ENCODE results near the gene ACAP2.
"Not testable (repeated sequence)": the region's sequence is repeated elsewhere in the genome, so short reads cannot be mapped to it uniquely, and the experiment has no call there.

The ACAP2 gene

DNA sequence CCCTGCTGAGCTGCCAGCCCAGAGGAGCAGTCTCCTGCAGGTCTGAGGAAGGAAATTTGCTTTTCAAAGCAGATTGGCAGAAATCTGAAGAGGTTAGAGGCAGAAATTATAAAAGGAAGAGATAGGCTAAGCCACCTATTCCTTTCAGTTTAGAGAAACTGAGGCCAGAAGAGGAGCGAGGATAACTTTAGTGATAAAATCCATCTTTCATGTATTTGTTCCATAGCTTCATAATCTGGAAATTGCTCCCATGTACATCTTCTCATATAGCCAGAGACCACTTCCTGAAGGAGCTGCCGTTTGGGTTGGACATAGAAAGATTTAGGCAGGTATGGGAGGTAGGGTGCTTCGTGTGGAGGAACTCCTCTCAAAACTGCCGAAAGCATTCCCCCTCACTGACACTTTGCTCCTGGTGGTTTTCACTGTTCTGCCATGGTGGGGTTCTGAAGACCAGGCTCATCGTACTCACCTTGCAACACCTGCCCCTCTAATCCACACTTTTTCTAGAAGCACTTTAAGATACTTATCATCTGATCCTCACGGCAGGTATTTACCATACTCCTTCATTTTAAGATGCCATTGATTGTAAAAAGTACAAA is 670 bp upstream of the ACAP2 start:
- DNase-seq (ENCODE audit: low spot score), result no peak

- no peak for DNase-seq (ENCODE audit: low spot score)
Observed at GRCh38 chr3:195441992-195442572, 738 bp downstream of the ACAP2 start.

GRCh38 chr3:195441476-195441991 is 1.3 kb downstream of the ACAP2 start:
- peak; percentile 67 for DNase-seq (ENCODE audit: low spot score)

- DNase-seq (ENCODE audit: low spot score), result no peak
Observed at GRCh38 chr3:195441051-195441450, 1.8 kb downstream of the ACAP2 start.

DNA sequence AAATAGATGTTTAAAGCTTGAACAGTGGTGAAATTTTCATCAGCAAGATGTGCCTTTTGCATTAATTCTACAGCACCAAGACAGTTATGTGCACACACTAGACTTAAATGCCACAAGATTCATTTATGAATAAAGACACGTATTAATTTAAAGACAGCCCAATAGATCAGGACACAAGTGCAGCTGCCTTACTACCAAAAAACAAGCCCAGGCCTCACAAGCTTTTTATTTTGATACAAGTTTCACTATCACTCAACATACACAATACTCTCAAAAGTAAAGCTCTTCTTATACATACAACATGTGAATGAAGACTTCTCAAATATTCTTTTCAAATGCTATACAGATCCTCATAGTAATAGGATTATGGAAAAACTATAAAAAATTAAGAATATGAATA is 2.4 kb downstream of the ACAP2 start:
- no peak for DNase-seq (ENCODE audit: low spot score)

GRCh38 chr3:195438371-195438770 is 4.4 kb downstream of the ACAP2 start:
- no peak for DNase-seq (ENCODE audit: low spot score)

DNA sequence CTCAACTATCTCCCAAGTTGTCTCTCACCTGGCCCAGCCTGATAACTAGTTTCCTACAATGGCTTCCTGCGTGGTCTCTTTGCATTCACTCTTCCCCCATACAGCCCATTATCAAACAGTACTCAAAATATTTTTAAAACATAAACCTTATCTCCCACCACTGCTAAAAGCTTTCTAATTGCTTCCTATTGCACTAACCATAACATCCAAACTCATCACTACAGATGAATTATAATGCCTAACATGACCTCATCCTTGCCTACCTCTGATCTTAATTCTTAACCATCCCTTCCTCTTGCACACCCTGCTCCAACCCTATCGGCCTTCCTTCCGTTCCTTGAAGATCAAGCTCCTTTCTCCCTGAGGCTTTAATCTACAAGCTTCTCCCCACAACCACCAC is 17.0 kb downstream of the ACAP2 start:
- DNase-seq (ENCODE audit: low spot score), result no peak

DNA sequence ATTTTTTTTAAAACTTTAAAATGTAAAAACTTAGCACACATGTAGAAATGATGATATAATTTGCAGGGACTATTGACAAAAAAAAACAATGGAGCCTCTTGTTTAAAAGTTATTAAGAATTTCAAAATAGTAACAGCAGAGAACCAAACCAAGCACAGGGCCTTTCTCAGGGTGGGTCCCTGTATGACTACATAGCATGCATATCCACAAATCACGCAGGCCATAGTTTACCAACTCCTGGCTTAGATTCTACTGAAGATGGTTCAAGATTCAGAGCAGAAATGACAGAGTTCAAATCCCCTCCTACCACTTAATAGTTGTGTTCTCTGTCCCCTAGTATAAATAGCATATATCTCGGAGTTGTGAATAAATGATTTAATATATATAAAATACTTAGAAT is 19.0 kb downstream of the ACAP2 start:
- no peak for DNase-seq (ENCODE audit: low spot score)

GRCh38 chr3:195421400-195421799 is 21.4 kb downstream of the ACAP2 start:
- DNase-seq (ENCODE audit: low spot score), result no peak

- DNase-seq (ENCODE audit: low spot score), result no peak
Observed at GRCh38 chr3:195416795-195417194, 26.0 kb downstream of the ACAP2 start.

DNA sequence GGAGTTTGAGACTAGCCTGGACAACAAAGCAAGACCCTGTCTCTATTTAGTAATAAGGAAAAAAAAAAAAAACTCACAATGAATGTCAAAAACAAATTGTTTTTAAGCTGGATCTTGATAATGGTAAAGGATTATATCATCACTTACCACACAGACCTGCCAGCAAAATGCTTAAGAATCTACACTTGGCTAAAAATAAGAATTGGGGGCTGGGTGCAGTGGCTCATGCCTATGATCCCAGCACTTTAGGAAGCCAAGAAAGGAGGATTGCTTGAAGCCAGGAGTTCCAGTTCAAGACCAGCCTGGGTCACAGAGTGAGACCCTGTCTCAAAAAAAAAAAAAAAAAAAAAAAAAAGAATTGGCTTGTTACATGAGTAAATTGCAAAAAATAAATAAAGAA is 31.0 kb downstream of the ACAP2 start:
- DNase-seq (ENCODE audit: low spot score), result no peak

GRCh38 chr3:195410546-195410945 is 32.3 kb downstream of the ACAP2 start:
- DNase-seq (ENCODE audit: low spot score), result no peak

DNA sequence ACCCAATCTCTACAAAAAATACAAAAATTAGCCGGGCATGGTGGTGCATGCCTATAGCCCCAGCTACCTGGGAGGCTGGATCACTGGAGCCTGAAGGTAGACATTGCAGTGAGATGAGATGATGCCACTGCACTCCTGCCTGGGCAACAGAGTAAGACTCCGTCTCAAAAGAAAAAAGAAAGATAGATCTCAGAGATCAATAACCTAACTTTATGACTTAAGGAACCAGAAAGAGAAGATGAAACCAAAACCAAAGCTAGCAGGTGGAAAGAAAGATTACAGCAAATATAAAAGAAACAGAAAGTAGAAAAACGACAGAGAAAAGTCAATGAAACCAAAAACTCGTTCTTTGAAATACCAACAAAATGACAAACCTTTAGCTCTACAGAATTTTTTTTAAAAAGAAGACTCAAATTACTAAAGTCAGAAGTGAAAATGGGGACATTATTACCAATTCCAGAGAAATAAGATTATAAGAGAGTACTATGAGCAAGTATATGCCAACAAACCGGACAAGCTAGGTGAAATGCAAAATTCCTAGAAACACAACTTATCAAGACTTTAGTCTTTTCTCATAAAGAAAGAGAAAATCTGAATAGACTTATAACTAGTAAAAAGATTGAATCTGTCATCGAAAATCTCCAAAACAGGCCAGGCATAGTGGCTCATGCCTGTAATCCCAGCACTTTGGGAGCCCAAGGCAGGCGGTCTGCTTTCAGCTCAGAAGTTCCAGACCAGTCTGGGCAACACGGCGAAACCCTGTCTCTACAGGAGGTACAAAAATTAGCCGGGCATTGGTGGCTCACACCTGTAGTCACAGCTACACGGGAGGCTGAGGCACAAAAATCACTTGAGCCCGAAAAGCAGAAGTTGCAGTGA is 35.0 kb downstream of the ACAP2 start:
- no peak for DNase-seq (ENCODE audit: low spot score)

DNA sequence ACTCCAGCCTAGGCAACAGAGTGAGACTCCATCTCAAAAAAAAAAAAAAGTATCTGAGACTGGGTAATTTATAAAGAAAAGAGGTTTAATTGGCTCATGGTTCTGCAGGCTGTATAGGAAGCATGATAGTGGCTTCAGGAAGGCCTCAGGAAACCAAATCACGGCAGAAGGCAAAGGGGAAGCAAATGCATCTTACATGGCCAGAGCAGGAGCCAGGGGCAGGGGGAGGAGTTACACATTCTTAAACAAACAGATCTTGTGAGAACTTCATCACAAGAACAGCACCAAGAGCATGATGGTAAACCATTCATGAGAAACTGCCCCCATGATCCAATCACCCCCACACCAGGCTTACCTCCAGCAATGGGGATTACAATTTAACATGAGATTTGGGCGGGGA is 37.2 kb downstream of the ACAP2 start:
- DNase-seq (ENCODE audit: low spot score), result no peak

GRCh38 chr3:195403841-195404408 is 38.9 kb downstream of the ACAP2 start:
- no peak for DNase-seq (ENCODE audit: low spot score)

DNA sequence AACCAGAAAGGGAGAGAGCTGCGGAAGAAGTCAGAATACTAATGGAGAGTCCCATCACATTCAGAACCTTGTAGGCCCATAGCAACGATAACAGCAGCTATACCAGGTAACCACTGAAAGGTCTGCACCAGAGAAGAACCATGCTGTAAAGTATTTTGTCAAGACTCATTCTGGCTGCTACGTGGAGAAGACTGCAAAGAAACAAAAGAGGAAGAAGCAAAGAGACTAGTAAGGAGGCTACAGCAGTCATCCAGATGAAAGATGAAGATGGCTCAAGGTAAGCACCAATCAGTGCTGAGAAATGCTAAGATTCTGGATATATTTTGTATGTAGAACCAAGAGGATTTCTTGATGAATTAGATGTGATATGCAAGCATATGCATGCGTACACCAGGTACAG is 39.6 kb downstream of the ACAP2 start:
- no peak for DNase-seq (ENCODE audit: low spot score)

DNA sequence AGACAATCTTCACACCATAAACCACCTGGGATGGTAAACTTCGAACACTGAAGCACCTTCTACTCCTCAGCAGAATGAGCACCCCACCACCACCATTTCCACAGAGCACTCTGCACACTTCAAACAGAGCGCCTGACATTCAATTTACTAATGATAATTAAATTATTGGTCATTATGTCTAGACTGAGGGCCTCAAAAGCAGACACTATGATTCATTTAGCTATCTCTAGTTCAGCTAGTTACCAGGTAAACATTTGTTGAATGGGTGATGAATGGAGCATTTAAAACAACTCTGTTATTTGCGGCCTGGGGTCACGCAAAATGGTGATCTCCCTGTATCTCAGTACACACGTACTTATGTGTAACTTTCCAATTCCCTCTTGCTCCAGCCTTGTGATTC is 40.9 kb downstream of the ACAP2 start:
- no peak for DNase-seq (ENCODE audit: low spot score)

- not testable (repeated sequence) for DNase-seq (ENCODE audit: low spot score)
Observed at GRCh38 chr3:195398460-195398859, 44.4 kb downstream of the ACAP2 start.

GRCh38 chr3:195397524-195397923 is 45.3 kb downstream of the ACAP2 start:
- DNase-seq (ENCODE audit: low spot score), result no peak

- no peak for DNase-seq (ENCODE audit: low spot score)
Observed at GRCh38 chr3:195395208-195395816, 47.5 kb downstream of the ACAP2 start.

DNA sequence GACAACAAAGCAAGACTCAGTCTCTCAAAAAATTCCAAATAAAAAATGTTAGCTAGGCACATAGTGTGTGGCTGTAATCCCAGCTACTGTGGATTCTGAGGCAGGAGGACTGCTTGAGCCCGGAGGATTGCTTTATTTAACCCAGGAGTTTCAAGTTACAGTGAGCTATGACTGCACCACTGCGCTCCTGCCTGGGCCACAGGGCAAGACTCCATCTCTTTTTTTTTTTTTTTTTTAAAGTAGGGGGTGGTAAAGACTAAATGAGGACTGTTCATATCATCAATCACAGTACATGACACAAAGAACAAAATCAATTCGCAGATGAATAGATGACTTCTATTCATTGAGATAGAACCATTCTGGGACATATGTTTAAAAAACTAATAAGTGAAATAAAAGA is 48.1 kb downstream of the ACAP2 start:
- DNase-seq (ENCODE audit: low spot score), result no peak

GRCh38 chr3:195394024-195394423 is 48.8 kb downstream of the ACAP2 start:
- no peak for DNase-seq (ENCODE audit: low spot score)
